Endothelial cell (in vitro differentiated cells): ENCODE results near the gene BANK1. TPM values are rescaled to one million over a fixed set of nuclear protein-coding genes. Genes with fewer than 3 reads are reported as not detected.

Experiments used
- DNase-seq: peaks from one replicate; pipeline ENCODE4 v3.0.0; 2021; ENCODE audit warnings: low spot score
- H3K27ac Mint-ChIP-seq: one replicate; pipeline ENCODE4 v1.8.0; 2021; ENCODE audit warnings: mixed read lengths, inconsistent platforms; ENCODE audit not compliant: unreplicated experiment
- H3K27me3 Mint-ChIP-seq: one replicate; pipeline ENCODE4 v1.8.0; 2021; ENCODE audit warnings: mild to moderate bottlenecking, moderate library complexity, mixed read lengths, inconsistent platforms; ENCODE audit not compliant: unreplicated experiment
- H3K36me3 Mint-ChIP-seq: one replicate; pipeline ENCODE4 v1.8.0; 2021; ENCODE audit warnings: mild to moderate bottlenecking, low read depth, mixed read lengths, inconsistent platforms; ENCODE audit not compliant: unreplicated experiment
- H3K4me1 Mint-ChIP-seq: one replicate; pipeline ENCODE4 v1.8.0; 2021; ENCODE audit warnings: mild to moderate bottlenecking, mixed read lengths, inconsistent platforms; ENCODE audit not compliant: unreplicated experiment
- H3K4me3 Mint-ChIP-seq: one replicate; pipeline ENCODE4 v1.8.0; 2021; ENCODE audit warnings: mild to moderate bottlenecking, mixed read lengths, inconsistent platforms; ENCODE audit not compliant: unreplicated experiment
- H3K9me3 Mint-ChIP-seq: one replicate; pipeline ENCODE4 v1.8.0; 2021; ENCODE audit warnings: mixed read lengths, inconsistent platforms; ENCODE audit not compliant: unreplicated experiment
- total RNA-seq: library from RNA; stranded (reverse); fragmentation: NEBNext Ultra II Directional; extraction: Animal tissue kit (Norgen Biotek cat#: 25700); gene quantifications from one replicate; pipeline ENCODE4 v1.2.1, GENCODE V29; 2021; ENCODE audit not compliant: unreplicated experiment
- TF ChIP-seq, protein P1 (sequence below): fragments of 200-600 bp; sonication (generic); IDR thresholded peaks from one replicate; pipeline ENCODE4 v1.5.0; 2021; ENCODE audit warnings: antibody characterized with exemption; ENCODE audit not compliant: unreplicated experiment

The BANK1 gene
- total RNA-seq, 1 donor from 2014 or later = 3.7 TPM

- H3K9me3 Mint-ChIP-seq = no peaks in the 10 kb centered on the region
- peaks cover 3% of the 10 kb centered on the region for H3K4me1 Mint-ChIP-seq
- no peak for DNase-seq
- no peak overlapping the region for H3K4me3 Mint-ChIP-seq
- TF ChIP-seq, protein P1, sequence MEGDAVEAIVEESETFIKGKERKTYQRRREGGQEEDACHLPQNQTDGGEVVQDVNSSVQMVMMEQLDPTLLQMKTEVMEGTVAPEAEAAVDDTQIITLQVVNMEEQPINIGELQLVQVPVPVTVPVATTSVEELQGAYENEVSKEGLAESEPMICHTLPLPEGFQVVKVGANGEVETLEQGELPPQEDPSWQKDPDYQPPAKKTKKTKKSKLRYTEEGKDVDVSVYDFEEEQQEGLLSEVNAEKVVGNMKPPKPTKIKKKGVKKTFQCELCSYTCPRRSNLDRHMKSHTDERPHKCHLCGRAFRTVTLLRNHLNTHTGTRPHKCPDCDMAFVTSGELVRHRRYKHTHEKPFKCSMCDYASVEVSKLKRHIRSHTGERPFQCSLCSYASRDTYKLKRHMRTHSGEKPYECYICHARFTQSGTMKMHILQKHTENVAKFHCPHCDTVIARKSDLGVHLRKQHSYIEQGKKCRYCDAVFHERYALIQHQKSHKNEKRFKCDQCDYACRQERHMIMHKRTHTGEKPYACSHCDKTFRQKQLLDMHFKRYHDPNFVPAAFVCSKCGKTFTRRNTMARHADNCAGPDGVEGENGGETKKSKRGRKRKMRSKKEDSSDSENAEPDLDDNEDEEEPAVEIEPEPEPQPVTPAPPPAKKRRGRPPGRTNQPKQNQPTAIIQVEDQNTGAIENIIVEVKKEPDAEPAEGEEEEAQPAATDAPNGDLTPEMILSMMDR = no peak
- H3K36me3 Mint-ChIP-seq = no peaks in the 10 kb centered on the region
- H3K27ac Mint-ChIP-seq = no peak overlapping the region
- H3K27me3 Mint-ChIP-seq = peaks cover 3% of the 10 kb centered on the region
These were observed 62.5 kb downstream of the BANK1 start for GRCh38 chr4:101853028-101853427.

DNA sequence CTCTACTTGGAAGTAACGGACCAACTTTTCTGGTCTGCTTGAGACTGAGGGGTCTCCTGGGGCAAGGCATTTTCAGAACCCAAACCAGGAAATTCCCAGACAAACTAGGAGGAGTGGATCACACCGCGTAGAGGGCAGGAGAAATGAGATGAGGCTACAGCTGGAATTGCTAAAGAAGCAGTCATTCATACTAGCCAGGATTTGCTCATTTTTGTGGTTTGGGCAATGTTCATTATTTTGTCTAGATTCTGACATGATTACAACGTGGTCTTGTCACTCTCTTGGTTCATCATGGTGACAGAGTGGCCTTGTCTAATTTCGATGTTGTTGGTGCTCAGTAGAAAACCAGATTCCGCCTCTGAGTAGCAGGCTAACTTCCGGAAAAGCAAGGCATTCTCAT is 63.2 kb downstream of the BANK1 start:
- H3K4me1 Mint-ChIP-seq = peaks cover 3% of the 10 kb centered on the region

GRCh38 chr4:101855239-101855638 is 64.7 kb downstream of the BANK1 start:
- no peak overlapping the region for H3K4me3 Mint-ChIP-seq
- no peaks in the 10 kb centered on the region for H3K36me3 Mint-ChIP-seq
- no peak overlapping the region for H3K27ac Mint-ChIP-seq
- no peak for DNase-seq
- H3K4me1 Mint-ChIP-seq = peaks cover 3% of the 10 kb centered on the region
- TF ChIP-seq, protein P1 = no peak
- H3K27me3 Mint-ChIP-seq = no peaks in the 10 kb centered on the region
- H3K9me3 Mint-ChIP-seq = no peaks in the 10 kb centered on the region

More for the DNA sequence above, 63.2 kb downstream of the BANK1 start:
- no peak overlapping the region for H3K4me3 Mint-ChIP-seq
- no peaks in the 10 kb centered on the region for H3K36me3 Mint-ChIP-seq
- H3K27me3 Mint-ChIP-seq = no peaks in the 10 kb centered on the region
- no peak overlapping the region for H3K27ac Mint-ChIP-seq
- no peak for DNase-seq
- H3K9me3 Mint-ChIP-seq = no peaks in the 10 kb centered on the region
- TF ChIP-seq, protein P1 = no peak

GRCh38 chr4:101856149-101856548 is 65.6 kb downstream of the BANK1 start:
- Mint-ChIP-seq H3K27ac (no peak overlapping the region), H3K9me3 (no peaks in the 10 kb centered on the region), H3K36me3 (no peaks in the 10 kb centered on the region), H3K27me3 (no peaks in the 10 kb centered on the region), H3K4me1 (peaks cover 3% of the 10 kb centered on the region), H3K4me3 (no peak overlapping the region)
- TF ChIP-seq, protein P1 = no peak
- DNase-seq = no peak

- no peak for DNase-seq
- Mint-ChIP-seq H3K36me3 (no peaks in the 10 kb centered on the region), H3K4me3 (no peak overlapping the region), H3K27ac (no peak overlapping the region), H3K4me1 (peaks cover 3% of the 10 kb centered on the region), H3K9me3 (no peaks in the 10 kb centered on the region), H3K27me3 (no peaks in the 10 kb centered on the region)
- TF ChIP-seq, protein P1 = no peak
These were observed 66.6 kb downstream of the BANK1 start for GRCh38 chr4:101857176-101857575.
